Vagina (tissue), 2 donors: ENCODE data around the gene PGLYRP3. TPM values are rescaled to one million over a fixed set of nuclear protein-coding genes. Genes with fewer than 3 reads are reported as not detected.
"Not testable (repeated sequence)": the region's sequence is repeated elsewhere in the genome, so short reads cannot be mapped to it uniquely, and the experiment has no call there.

Experiments used
- DNase-seq, 2 donors: peaks; one replicate each; pipeline ENCODE4 v3.0.0-alpha.2; 2017; ENCODE audit errors: extremely low spot score in 2 of 2
- H3K27ac ChIP-seq: fragments of 200-600 bp; sonication (generic); one replicate; pipeline ENCODE4 v1.5.1; 2019
- H3K27me3 ChIP-seq: fragments of 200-600 bp; sonication (generic); one replicate; pipeline ENCODE4 v1.5.1; 2019
- H3K36me3 ChIP-seq, 2 donors: fragments of 200-600 bp; sonication (generic); one replicate each; pipeline ENCODE4 v1.5.1; 2017 to 2019
- H3K4me1 ChIP-seq: fragments of 200-600 bp; sonication (generic); one replicate; pipeline ENCODE4 v1.5.1; 2019
- H3K4me3 ChIP-seq, 2 donors: fragments of 200-600 bp; sonication (generic); 1 replicate in 1 of 2; 2 replicates in 1 of 2; pipeline ENCODE4 v1.5.1; 2016 to 2019
- H3K9me3 ChIP-seq: fragments of 200-600 bp; sonication (generic); one replicate; pipeline ENCODE4 v1.5.1; 2019
- CTCF ChIP-seq, 3 experiments: fragments of 450-650 bp in 2 of 3; fragments of 200-600 bp in 1 of 3; sonication (generic) in 1 of 3; IDR thresholded peaks; one replicate each; pipeline ENCODE4 v1.5.1; 2017 to 2019; ENCODE audit warnings: antibody characterized with exemption in 3 of 3, mild to moderate bottlenecking in 2 of 3, moderate library complexity in 2 of 3
- POLR2A ChIP-seq, 2 donors: fragments of 450-650 bp; IDR thresholded peaks; one replicate each; pipeline ENCODE4 v1.6.1; 2017; ENCODE audit warnings: antibody characterized with exemption in 2 of 2, mild to moderate bottlenecking in 2 of 2, moderate library complexity in 2 of 2
- POLR2AphosphoS5 ChIP-seq, 2 donors: sonication (generic); formaldehyde crosslinking; IDR thresholded peaks; one replicate each; pipeline ENCODE4 v1.9.0; 2017; ENCODE audit warnings: antibody characterized with exemption in 2 of 2, mild to moderate bottlenecking in 2 of 2, low read depth in 1 of 2; ENCODE audit not compliant: insufficient read depth in 1 of 2
- intact Hi-C: fragments of 100-400 bp; cut with DNase I; formaldehyde crosslinking; loops from one replicate; pipeline ENCODE4 v1.15.1; 2023
- total RNA-seq: library from RNA; depleted of rRNA; stranded (reverse); fragments of >200 nt; gene quantifications from one replicate; pipeline ENCODE4 v1.2.3, GENCODE V29; 2016

Gene PGLYRP3
- total RNA-seq, 1 donor from 2014 or later, result 28.7 TPM

GRCh38 chr1:153348511-153349362, 36.0 kb upstream of the PGLYRP3 start, which contains the start of gene PGLYRP4:
TSS of gene PGLYRP4 (minus strand) at chr1:153348841. CDS start at chr1:153347932, 909 bp downstream.
- Histone ChIP-seq H3K4me1 (no peaks in the 10 kb centered on the region), H3K27me3 (no peaks in the 10 kb centered on the region), H3K9me3 (no peaks in the 10 kb centered on the region), H3K36me3 (no peaks in the 10 kb centered on the region), H3K27ac (no peak within 1 kb of the TSS), H3K4me3 (no peak within 1 kb of the TSS)
- intact Hi-C loops, result no loop called here
- peak; percentile 79 to 85 for DNase-seq
- TF ChIP-seq POLR2AphosphoS5 (IDR thresholded peaks at IDR 0.05; ENCODE audit: insufficient read depth in 1 of 2, low read depth in 1 of 2) (peak in 1 of 2 donors; percentile 18), CTCF (IDR thresholded peaks at IDR 0.05) (no peak), POLR2A (IDR thresholded peaks at IDR 0.05) (no peak)

- Histone ChIP-seq H3K27me3 (no peaks in the 10 kb centered on the region), H3K36me3 (no peaks in the 10 kb centered on the region), H3K9me3 (no peaks in the 10 kb centered on the region), H3K4me3 (no peak overlapping the region), H3K27ac (no peak overlapping the region), H3K4me1 (no peaks in the 10 kb centered on the region)
- peak; percentile 52 to 79 for DNase-seq
- TF ChIP-seq POLR2AphosphoS5 (IDR thresholded peaks at IDR 0.05; ENCODE audit: insufficient read depth in 1 of 2, low read depth in 1 of 2), result no peak
- no peak for TF ChIP-seq CTCF (IDR thresholded peaks at IDR 0.05)
- intact Hi-C loops, result no loop called here
Observed at GRCh38 chr1:153347856-153348255, 35.1 kb upstream of the PGLYRP3 start.

DNA sequence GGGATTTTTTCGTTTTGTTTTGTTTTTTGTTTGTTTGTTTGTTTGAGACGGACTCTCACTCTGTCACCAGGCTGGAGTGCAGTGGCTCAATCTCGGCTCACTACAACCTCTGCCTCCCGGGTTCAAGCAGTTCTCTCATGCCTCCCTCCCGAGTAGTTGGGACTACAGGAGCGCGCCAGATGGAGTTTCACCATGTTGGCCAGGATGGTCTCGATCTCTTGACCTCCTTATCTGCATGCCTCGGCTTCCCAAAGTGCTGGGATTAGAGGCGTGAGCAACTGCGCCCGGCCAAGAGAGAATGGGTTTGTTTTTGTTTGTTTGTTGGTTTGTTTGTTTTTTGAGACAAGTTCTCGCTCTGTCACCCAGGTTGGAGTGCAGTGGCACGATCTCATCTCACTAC, 34.3 kb upstream of the PGLYRP3 start:
- H3K4me1 ChIP-seq, H3K9me3 ChIP-seq, H3K27ac ChIP-seq, H3K4me3 ChIP-seq, H3K36me3 ChIP-seq, intact Hi-C loops, H3K27me3 ChIP-seq: not testable (repeated sequence)
- DNase-seq, result peak; percentile 13 to 34

GRCh38 chr1:153346077-153346723, 33.4 kb upstream of the PGLYRP3 start:
- no peak overlapping the region for H3K27ac ChIP-seq
- DNase-seq, result peak in 1 of 2 donors; percentile 22
- H3K4me3 ChIP-seq, result no peak overlapping the region
- no peaks in the 10 kb centered on the region for H3K36me3 ChIP-seq
- TF ChIP-seq POLR2AphosphoS5 (IDR thresholded peaks at IDR 0.05; ENCODE audit: insufficient read depth in 1 of 2, low read depth in 1 of 2), result no peak
- no peak for TF ChIP-seq POLR2A (IDR thresholded peaks at IDR 0.05)
- no peak for TF ChIP-seq CTCF (IDR thresholded peaks at IDR 0.05)
- H3K9me3 ChIP-seq, result no peaks in the 10 kb centered on the region
- intact Hi-C loops, result no loop called here
- H3K27me3 ChIP-seq, result no peaks in the 10 kb centered on the region
- no peaks in the 10 kb centered on the region for H3K4me1 ChIP-seq

DNA sequence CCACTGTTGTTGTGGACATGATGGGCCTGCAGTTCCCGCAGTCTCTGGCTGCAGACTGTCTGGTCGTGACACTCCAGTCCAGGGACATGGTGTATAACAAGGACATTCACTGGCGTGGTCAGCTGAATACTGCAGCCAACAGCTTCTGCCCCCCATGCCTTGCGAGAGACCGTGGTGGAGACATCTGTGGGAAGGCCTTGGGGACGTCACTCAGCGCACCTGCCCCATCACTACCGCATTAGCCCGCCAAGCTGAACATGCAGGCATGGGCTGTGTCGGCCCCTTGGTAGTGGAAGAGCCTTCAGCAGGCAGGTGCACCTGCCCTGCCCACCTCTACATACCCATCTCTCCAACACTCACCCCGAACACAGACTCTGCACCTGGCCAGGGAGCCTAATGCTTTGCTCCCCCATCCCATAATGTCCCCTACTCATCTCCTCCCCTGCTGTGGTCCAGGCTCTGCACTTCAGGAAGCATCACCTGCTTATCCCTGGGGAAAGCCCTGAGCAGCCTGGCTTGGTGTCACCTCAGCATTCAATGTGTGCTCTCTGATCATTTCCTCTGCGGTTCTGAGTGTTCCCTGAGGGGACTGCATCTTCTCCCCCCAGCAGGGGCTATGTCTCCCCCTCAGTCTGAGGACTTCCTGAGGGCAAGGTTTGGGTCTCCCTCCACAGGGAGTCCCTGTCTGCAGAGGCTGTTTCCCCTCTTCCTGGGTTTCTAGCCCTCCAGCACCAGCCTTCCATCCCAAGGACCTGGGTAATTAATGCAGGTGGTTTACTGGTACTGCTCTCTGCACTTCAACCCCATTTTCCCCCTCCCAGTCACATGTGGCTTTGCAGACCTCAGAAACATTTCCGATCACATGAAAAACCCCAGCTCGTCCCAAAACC, 32.7 kb upstream of the PGLYRP3 start:
- no peaks in the 10 kb centered on the region for H3K9me3 ChIP-seq
- peak; percentile 69 to 74 for DNase-seq
- no peaks in the 10 kb centered on the region for H3K27me3 ChIP-seq
- no peaks in the 10 kb centered on the region for H3K4me1 ChIP-seq
- no peaks in the 10 kb centered on the region for H3K36me3 ChIP-seq
- intact Hi-C loops, result no loop called here
- TF ChIP-seq POLR2A (IDR thresholded peaks at IDR 0.05) (no peak), CTCF (IDR thresholded peaks at IDR 0.05) (no peak), POLR2AphosphoS5 (IDR thresholded peaks at IDR 0.05; ENCODE audit: insufficient read depth in 1 of 2, low read depth in 1 of 2) (no peak)
- H3K4me3 ChIP-seq, result no peak overlapping the region
- H3K27ac ChIP-seq, result no peak overlapping the region
